Measurements from ENCODE around the gene SEC16A.

- TF ChIP-seq CTCF (IDR thresholded peaks at IDR 0.05) (no peak), POLR2A (IDR thresholded peaks at IDR 0.05) (no peak)
Observed at GRCh38 chr9:136504512-136505348, 21.9 kb upstream of the SEC16A start.
